HTERT RPE-1 (cell line): ENCODE measurements around the gene MBD3L1.

Experiments used
- in situ Hi-C: fragments of 300-500 bp; cut with MboI; formaldehyde crosslinking; loops from 4 replicates; pipeline ENCODE4 v1.14.3; 2020; ENCODE audit warnings: low sequenced_read_pairs

MBD3L1 gene

GRCh38 chr19:8832132-8833021 lies at the start of gene MBD3L1, which contains the start of gene ZNF558:
Gene MBD3L1 (plus strand): TSS chr19:8832377. CDS start chr19:8842679, 10,302 bp downstream.
Gene ZNF558 (minus strand): TSS chr19:8832304. CDS start chr19:8822659, 9,645 bp downstream.
- in situ Hi-C loops = no loop called here

GRCh38 chr19:8794823-8795222 lies 37.4 kb upstream of the MBD3L1 start:
- in situ Hi-C loops = no loop called here

- in situ Hi-C loops = no loop called here
Observed at GRCh38 chr19:8806661-8807060, 25.5 kb upstream of the MBD3L1 start.

GRCh38 chr19:8811315-8812172 lies 20.6 kb upstream of the MBD3L1 start:
- in situ Hi-C loops = no loop called here

GRCh38 chr19:8814176-8814575 lies 18.0 kb upstream of the MBD3L1 start:
- in situ Hi-C loops = no loop called here

GRCh38 chr19:8815780-8816179 lies 16.4 kb upstream of the MBD3L1 start:
- in situ Hi-C loops = no loop called here

- in situ Hi-C loops = no loop called here
Observed at GRCh38 chr19:8820234-8820633, 11.9 kb upstream of the MBD3L1 start.

GRCh38 chr19:8821748-8822241 lies 10.4 kb upstream of the MBD3L1 start:
- in situ Hi-C loops = no loop called here

GRCh38 chr19:8826371-8826770 lies 5.8 kb upstream of the MBD3L1 start:
- in situ Hi-C loops = no loop called here

GRCh38 chr19:8827277-8827676 lies 4.9 kb upstream of the MBD3L1 start:
- in situ Hi-C loops = no loop called here

GRCh38 chr19:8831373-8831772 lies 804 bp upstream of the MBD3L1 start:
- in situ Hi-C loops = no loop called here

GRCh38 chr19:8831832-8832131 lies 395 bp upstream of the MBD3L1 start:
- in situ Hi-C loops = no loop called here

GRCh38 chr19:8835446-8835845 lies 3.3 kb downstream of the MBD3L1 start:
- in situ Hi-C loops = no loop called here

- in situ Hi-C loops = no loop called here
Observed at GRCh38 chr19:8835877-8836276, 3.7 kb downstream of the MBD3L1 start.

GRCh38 chr19:8840708-8841107 lies 8.5 kb downstream of the MBD3L1 start:
- in situ Hi-C loops = no loop called here

- in situ Hi-C loops = no loop called here
Observed at GRCh38 chr19:8846819-8847218, 14.6 kb downstream of the MBD3L1 start.

GRCh38 chr19:8849232-8849631 lies 17.1 kb downstream of the MBD3L1 start:
- in situ Hi-C loops = no loop called here

- in situ Hi-C loops = no loop called here
Observed at GRCh38 chr19:8850488-8850887, 18.3 kb downstream of the MBD3L1 start.

- in situ Hi-C loops = no loop called here
Observed at GRCh38 chr19:8858260-8858659, 26.1 kb downstream of the MBD3L1 start.

GRCh38 chr19:8866344-8866743 lies 34.2 kb downstream of the MBD3L1 start:
- in situ Hi-C loops = no loop called here

GRCh38 chr19:8877854-8878705 lies 45.9 kb downstream of the MBD3L1 start:
- in situ Hi-C loops = no loop called here
